Right lobe of liver (tissue), 6 donors: ENCODE data around the gene LSM5. TPM values are rescaled to one million over a fixed set of nuclear protein-coding genes. Genes with fewer than 3 reads are reported as not detected.

Experiments used
- ATAC-seq, 4 donors: fragments of 200-7000 bp; cut with Tn5 transposase; one replicate each; pipeline ENCODE4 v1.9.1; 2020; ENCODE audit warnings: mild to moderate bottlenecking in 4 of 4, moderate library complexity in 4 of 4
- DNase-seq, 3 donors: peaks; one replicate each; pipeline ENCODE4 v3.0.0-alpha.2; 2020
- H3K27ac ChIP-seq, 3 donors: fragments of 200-600 bp; one replicate each; pipeline ENCODE4 v1.8.0; 2022
- H3K27me3 ChIP-seq, 2 donors: fragments of 200-600 bp; one replicate each; pipeline ENCODE4 v1.8.0; 2022
- H3K36me3 ChIP-seq, 4 donors: fragments of 200-600 bp; sonication (generic) in 1 of 4; one replicate each; pipeline versions ENCODE4 v1.5.1 to v1.8.0; 2017 to 2022; ENCODE audit warnings: control low read depth in 1 of 4
- H3K4me1 ChIP-seq, 4 donors: fragments of 200-600 bp; sonication (generic) in 1 of 4; one replicate each; pipeline versions ENCODE4 v1.5.1 to v1.8.0; 2017 to 2022; ENCODE audit warnings: control low read depth in 1 of 4
- H3K4me3 ChIP-seq, 3 donors: fragments of 200-600 bp; one replicate each; pipeline ENCODE4 v1.8.0; 2022
- H3K9me3 ChIP-seq, 4 donors: fragments of 200-600 bp; sonication (generic) in 1 of 4; one replicate each; pipeline versions ENCODE4 v1.5.1 to v1.8.0; 2017 to 2022; ENCODE audit warnings: control low read depth in 1 of 4
- POLR2A ChIP-seq: fragments of 450-650 bp; IDR thresholded peaks from one replicate; pipeline ENCODE4 v1.6.1; 2017; ENCODE audit warnings: antibody characterized with exemption, mild to moderate bottlenecking
- WGBS: methylation state at CpG from one replicate; pipeline ENCODE4 v1.1.6; 2018; ENCODE audit warnings: low coverage, low lambda C conversion rate; ENCODE audit not compliant: insufficient coverage; ENCODE audit errors: missing lambda C conversion rate; 5-methylcytosine and 5-hydroxymethylcytosine counted together
- intact Hi-C, 2 donors: fragments of 100-400 bp; cut with DNase I; formaldehyde crosslinking; loops; one replicate each; pipeline versions ENCODE4 v1.11.2 to v1.14.1; 2022
- total RNA-seq, 6 experiments: library from RNA; depleted of rRNA in 2 of 6; stranded (reverse); fragments of >200 nt in 2 of 6; fragmentation: NEBNext Ultra II Directional in 3 of 6; extraction: Animal tissue kit (Norgen Biotek cat#: 25700) in 3 of 6; gene quantifications; one replicate each; pipeline versions ENCODE4 v1.1.0 to v1.2.4, GENCODE V29; 2016 to 2023
- TF ChIP-seq, protein P1 (sequence below), 4 donors: fragments of 200-600 bp in 3 of 4; fragments of 450-650 bp in 1 of 4; IDR thresholded peaks; one replicate each; pipeline versions ENCODE4 v1.5.1 to v1.8.0; 2016 to 2022; ENCODE audit warnings: antibody characterized with exemption in 4 of 4, mild to moderate bottlenecking in 2 of 4
- donor health status: DM: no; HTN: yes; CAD: no.
- donor health status: DM: no; HTN: no; CAD: no.
- donor health status: DM: no; HTN: no; CAD: no.
- donor health status: DM: no; HTN: yes; CAD: no.
- donor health status: DM: no; HTN: yes; CAD: no.

Gene LSM5
- total RNA-seq, 6 experiments from 2014 or later, result 8.7 to 26.2 (median 21.8) TPM

DNA sequence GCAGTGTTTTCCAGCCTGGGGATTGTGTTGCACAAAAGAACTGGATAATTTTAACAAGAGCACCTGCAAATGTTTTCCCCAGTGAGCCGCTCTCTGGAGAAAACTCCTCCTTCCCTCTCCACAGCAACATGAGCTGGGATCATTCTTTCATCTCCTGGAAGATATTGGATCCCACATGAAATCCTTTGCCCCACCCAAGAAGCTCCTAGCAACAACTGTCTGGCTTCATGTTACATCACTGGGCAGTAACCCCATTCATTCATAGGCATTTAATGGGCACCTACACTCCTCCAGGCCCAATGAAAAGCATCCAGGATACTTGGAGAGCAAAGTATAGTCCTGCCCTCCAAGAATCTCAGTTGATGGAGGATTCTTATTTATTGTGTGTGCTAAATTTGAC is 27.2 kb downstream of the LSM5 start:
- ATAC-seq, result no peak
- WGBS, result 100% methylated on average over 1 of the region's 1 CpG

DNA sequence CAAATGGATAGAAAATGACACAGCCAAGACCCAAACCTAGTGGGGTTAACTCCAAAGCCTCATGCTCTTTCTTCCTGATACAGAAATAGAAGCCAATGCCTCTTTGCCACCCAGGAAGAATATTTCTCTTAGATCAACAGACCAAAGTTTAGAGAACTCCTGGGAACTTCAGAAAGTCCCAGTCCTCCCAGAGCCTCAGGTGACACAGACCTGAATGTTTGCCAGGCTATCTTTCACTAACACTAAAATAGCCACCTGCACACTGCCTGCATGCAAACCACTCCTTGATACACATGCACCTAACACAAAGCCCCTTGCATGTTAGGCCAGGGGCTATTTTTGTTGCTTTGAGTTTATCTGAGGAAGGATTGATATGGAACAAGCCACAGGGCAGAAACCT is 27.7 kb downstream of the LSM5 start:
- Histone ChIP-seq H3K4me3 (no peak overlapping the region), H3K4me1 (no peaks in the 10 kb centered on the region), H3K36me3 (no peaks in the 10 kb centered on the region), H3K9me3 (no peaks in the 10 kb centered on the region), H3K27me3 (no peaks in the 10 kb centered on the region), H3K27ac (no peak overlapping the region)
- intact Hi-C loops, result no loop called here
- no peak for TF ChIP-seq POLR2A
- TF ChIP-seq, protein P1, sequence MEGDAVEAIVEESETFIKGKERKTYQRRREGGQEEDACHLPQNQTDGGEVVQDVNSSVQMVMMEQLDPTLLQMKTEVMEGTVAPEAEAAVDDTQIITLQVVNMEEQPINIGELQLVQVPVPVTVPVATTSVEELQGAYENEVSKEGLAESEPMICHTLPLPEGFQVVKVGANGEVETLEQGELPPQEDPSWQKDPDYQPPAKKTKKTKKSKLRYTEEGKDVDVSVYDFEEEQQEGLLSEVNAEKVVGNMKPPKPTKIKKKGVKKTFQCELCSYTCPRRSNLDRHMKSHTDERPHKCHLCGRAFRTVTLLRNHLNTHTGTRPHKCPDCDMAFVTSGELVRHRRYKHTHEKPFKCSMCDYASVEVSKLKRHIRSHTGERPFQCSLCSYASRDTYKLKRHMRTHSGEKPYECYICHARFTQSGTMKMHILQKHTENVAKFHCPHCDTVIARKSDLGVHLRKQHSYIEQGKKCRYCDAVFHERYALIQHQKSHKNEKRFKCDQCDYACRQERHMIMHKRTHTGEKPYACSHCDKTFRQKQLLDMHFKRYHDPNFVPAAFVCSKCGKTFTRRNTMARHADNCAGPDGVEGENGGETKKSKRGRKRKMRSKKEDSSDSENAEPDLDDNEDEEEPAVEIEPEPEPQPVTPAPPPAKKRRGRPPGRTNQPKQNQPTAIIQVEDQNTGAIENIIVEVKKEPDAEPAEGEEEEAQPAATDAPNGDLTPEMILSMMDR (IDR thresholded peaks at IDR 0.05), result no peak
- DNase-seq (no peak), ATAC-seq (peak in 1 of 4 donors; percentile 22)

More for the DNA sequence above, 27.2 kb downstream of the LSM5 start:
- no peaks in the 10 kb centered on the region for H3K9me3 ChIP-seq
- intact Hi-C loops, result no loop called here
- no peaks in the 10 kb centered on the region for H3K4me1 ChIP-seq
- H3K36me3 ChIP-seq, result no peaks in the 10 kb centered on the region
- no peaks in the 10 kb centered on the region for H3K27me3 ChIP-seq
- TF ChIP-seq, protein P1 (IDR thresholded peaks at IDR 0.05), result no peak
- TF ChIP-seq POLR2A, result no peak
- no peak for DNase-seq
- no peak overlapping the region for H3K4me3 ChIP-seq
- no peak overlapping the region for H3K27ac ChIP-seq

DNA sequence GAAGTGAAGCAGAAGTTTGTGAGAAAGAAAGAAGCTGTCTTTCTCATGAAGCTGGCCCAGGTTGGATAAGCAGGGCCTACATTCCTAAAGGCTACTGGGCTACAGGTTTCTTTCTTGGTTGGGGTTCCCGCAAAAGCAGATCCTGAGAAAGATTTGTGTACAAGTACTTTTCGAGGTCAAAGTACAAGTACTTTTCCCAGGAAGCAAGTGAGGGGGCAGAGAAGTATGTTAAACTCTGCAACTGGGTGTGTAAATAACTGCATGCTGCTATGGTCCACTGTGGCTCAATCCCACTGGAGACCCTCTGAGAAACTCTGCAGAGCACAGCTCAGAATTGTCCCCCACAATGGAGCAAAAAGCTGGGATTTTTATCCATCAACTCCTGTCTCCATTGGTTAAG is 28.7 kb downstream of the LSM5 start:
- no peaks in the 10 kb centered on the region for H3K36me3 ChIP-seq
- no peaks in the 10 kb centered on the region for H3K9me3 ChIP-seq
- H3K4me3 ChIP-seq, result no peak overlapping the region
- ATAC-seq (no peak), DNase-seq (no peak)
- WGBS, result 83% methylated on average over 1 of the region's 2 CpGs
- H3K4me1 ChIP-seq, result no peaks in the 10 kb centered on the region
- intact Hi-C loops, result no loop called here
- TF ChIP-seq, protein P1 (IDR thresholded peaks at IDR 0.05), result no peak
- TF ChIP-seq POLR2A, result no peak
- no peak overlapping the region for H3K27ac ChIP-seq
- H3K27me3 ChIP-seq, result no peaks in the 10 kb centered on the region

DNA sequence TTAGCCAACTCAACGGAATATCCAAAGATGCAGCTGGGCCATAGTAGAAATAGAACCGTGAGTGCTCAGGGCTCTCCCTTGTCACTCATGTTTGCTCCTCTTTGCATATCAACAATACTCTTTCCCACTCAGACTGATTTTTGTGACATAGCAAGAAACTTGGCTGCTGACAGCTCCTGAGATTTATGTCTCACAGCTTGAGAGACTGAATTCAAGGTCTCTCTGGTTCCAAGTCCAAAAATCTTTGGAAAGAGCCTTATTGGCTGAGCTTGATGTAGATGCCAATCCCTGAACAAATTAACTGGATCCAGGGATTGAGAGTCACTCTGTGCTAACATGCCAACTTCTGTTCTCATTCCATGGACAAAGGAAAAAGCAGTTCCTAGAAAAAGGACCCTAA is 30.4 kb downstream of the LSM5 start:
- no peaks in the 10 kb centered on the region for H3K27me3 ChIP-seq
- intact Hi-C loops, result no loop called here

More for the DNA sequence above, 30.4 kb downstream of the LSM5 start:
- Histone ChIP-seq H3K4me1 (no peaks in the 10 kb centered on the region), H3K36me3 (no peaks in the 10 kb centered on the region), H3K27ac (no peak overlapping the region), H3K4me3 (no peak overlapping the region), H3K9me3 (no peaks in the 10 kb centered on the region)
- TF ChIP-seq POLR2A, result no peak
- TF ChIP-seq, protein P1 (IDR thresholded peaks at IDR 0.05), result no peak
- DNase-seq, result no peak
- no peak for ATAC-seq
- WGBS, result 60% methylated on average over 2 of the region's 2 CpGs
